Neural cell (in vitro differentiated cells): ENCODE data around the gene TSPAN18. TPM values are rescaled to one million over a fixed set of nuclear protein-coding genes. Genes with fewer than 3 reads are reported as not detected.

Source experiments
- H2AFZ ChIP-seq: fragments of 200-600, 300-800 bp; sonication (generic), shearing (Covaris generic); 2 replicates; pipeline ENCODE4 v1.6.0; 2014; ENCODE audit warnings: low read depth, mild to moderate bottlenecking, antibody characterized with exemption, low read length, moderate library complexity
- H3F3A ChIP-seq: fragments of 200-600 bp; shearing (Covaris generic); 2 replicates; pipeline ENCODE4 v1.6.1; 2016; ENCODE audit warnings: mild to moderate bottlenecking, moderate library complexity, mixed read lengths, antibody characterized with exemption, low read length; ENCODE audit not compliant: insufficient read depth, poor library complexity, severe bottlenecking
- H3K27ac ChIP-seq: fragments of 200-600, 300-800 bp; sonication (generic), shearing (Covaris generic); 2 replicates; pipeline ENCODE4 v1.5.1; 2014; ENCODE audit warnings: mild to moderate bottlenecking, low read length, moderate library complexity
- H3K27me3 ChIP-seq: fragments of 300-800, 200-600 bp; sonication (generic), shearing (Covaris generic); 2 replicates; pipeline ENCODE4 v1.6.0; 2014; ENCODE audit warnings: mild to moderate bottlenecking, low read depth, low read length, moderate library complexity; ENCODE audit not compliant: insufficient read depth
- H3K36me3 ChIP-seq: fragments of 300-800, 200-600 bp; sonication (generic), shearing (Covaris generic); 2 replicates; pipeline ENCODE4 v1.5.1; 2014; ENCODE audit warnings: mild to moderate bottlenecking, antibody characterized with exemption, low read length, moderate library complexity; ENCODE audit not compliant: insufficient read depth
- H3K4me2 ChIP-seq: fragments of 300-800, 200-600 bp; sonication (generic), shearing (Covaris generic); 2 replicates; pipeline ENCODE4 v1.6.0; 2014; ENCODE audit warnings: mild to moderate bottlenecking, low read length
- H3K4me3 ChIP-seq: fragments of 300-800, 200-600 bp; sonication (generic), shearing (Covaris generic); 2 replicates; pipeline ENCODE4 v1.5.1; 2014; ENCODE audit warnings: mild to moderate bottlenecking, low read length, moderate library complexity
- H3K79me2 ChIP-seq: fragments of 200-600 bp; shearing (Covaris generic); replicated peaks from 2 replicates; pipeline ENCODE4 v1.6.0; 2014; ENCODE audit warnings: mild to moderate bottlenecking, low read length, moderate library complexity; ENCODE audit not compliant: insufficient read depth
- H3K9ac ChIP-seq: fragments of 300-800, 200-600 bp; sonication (generic), shearing (Covaris generic); 2 replicates; pipeline ENCODE4 v1.6.1; 2016; ENCODE audit warnings: mild to moderate bottlenecking, low read length, mixed read lengths
- H3K9me2 ChIP-seq: fragments of 200-600 bp; shearing (Covaris generic); 2 replicates; pipeline ENCODE4 v1.6.1; 2016; ENCODE audit warnings: mild to moderate bottlenecking, low read length, mixed read lengths; ENCODE audit not compliant: insufficient read depth
- H3K9me3 ChIP-seq: fragments of 200-600, 300-800 bp; sonication (generic), shearing (Covaris generic); 2 replicates; pipeline ENCODE4 v1.6.1; 2016; ENCODE audit warnings: mild to moderate bottlenecking, mixed run types, low read length, moderate library complexity, mixed read lengths
- H4K20me1 ChIP-seq: fragments of 200-600 bp; shearing (Covaris generic); 2 replicates; pipeline ENCODE4 v1.6.1; 2016; ENCODE audit warnings: mild to moderate bottlenecking, mixed run types; ENCODE audit not compliant: insufficient read depth
- EP300 ChIP-seq: fragments of 450-650 bp; conservative IDR thresholded peaks from 2 replicates; pipeline ENCODE4 v1.6.1; 2014; ENCODE audit warnings: antibody characterized with exemption, mild to moderate bottlenecking, moderate library complexity; ENCODE audit not compliant: poor library complexity, severe bottlenecking
- EZH2 ChIP-seq: fragments of 200-600, 300-800 bp; shearing (Covaris generic), sonication (generic); IDR thresholded peaks from 2 replicates; pipeline ENCODE4 v1.6.1; 2014; ENCODE audit warnings: antibody characterized with exemption, low read length, borderline replicate concordance, mild to moderate bottlenecking; ENCODE audit not compliant: insufficient read depth, poor library complexity, severe bottlenecking
- MXI1 ChIP-seq: fragments of 450-650 bp; conservative IDR thresholded peaks from 2 replicates; pipeline ENCODE4 v1.6.1; 2014; ENCODE audit warnings: antibody characterized with exemption, mild to moderate bottlenecking; ENCODE audit not compliant: poor library complexity, severe bottlenecking
- POLR2AphosphoS5 ChIP-seq: IDR thresholded peaks from 2 replicates; pipeline ENCODE4 v1.6.1; 2012
- RAD21 ChIP-seq: fragments of 450-650 bp; conservative IDR thresholded peaks from 2 replicates; pipeline ENCODE4 v1.6.1; 2014; ENCODE audit warnings: antibody characterized with exemption, mild to moderate bottlenecking, moderate library complexity
- SMC3 ChIP-seq: fragments of 450-650 bp; conservative IDR thresholded peaks from 2 replicates; pipeline ENCODE4 v1.6.1; 2014; ENCODE audit warnings: antibody characterized with exemption, mild to moderate bottlenecking, moderate library complexity; ENCODE audit not compliant: poor library complexity
- TAF1 ChIP-seq: IDR thresholded peaks from 2 replicates; pipeline ENCODE4 v1.6.1; 2012; ENCODE audit warnings: low read depth
- polyA plus RNA-seq: library from polyadenylated mRNA; depleted of rRNA; stranded (reverse); fragments of >200 nt; gene quantifications from 2 replicates; pipeline ENCODE4 v1.2.3, GENCODE V29; 2014
- TF ChIP-seq, protein P1 (sequence below): IDR thresholded peaks from 2 replicates; pipeline ENCODE4 v1.6.1; 2012; ENCODE audit warnings: borderline replicate concordance
- TF ChIP-seq, protein P2 (sequence below): fragments of 450-650 bp; IDR thresholded peaks from 2 replicates; pipeline ENCODE4 v1.5.1; 2014; ENCODE audit warnings: antibody characterized with exemption, mild to moderate bottlenecking, moderate library complexity; ENCODE audit not compliant: poor library complexity, severe bottlenecking

The TSPAN18 gene
- polyA plus RNA-seq, 1 donor from 2014 or later = 8.4 TPM

DNA sequence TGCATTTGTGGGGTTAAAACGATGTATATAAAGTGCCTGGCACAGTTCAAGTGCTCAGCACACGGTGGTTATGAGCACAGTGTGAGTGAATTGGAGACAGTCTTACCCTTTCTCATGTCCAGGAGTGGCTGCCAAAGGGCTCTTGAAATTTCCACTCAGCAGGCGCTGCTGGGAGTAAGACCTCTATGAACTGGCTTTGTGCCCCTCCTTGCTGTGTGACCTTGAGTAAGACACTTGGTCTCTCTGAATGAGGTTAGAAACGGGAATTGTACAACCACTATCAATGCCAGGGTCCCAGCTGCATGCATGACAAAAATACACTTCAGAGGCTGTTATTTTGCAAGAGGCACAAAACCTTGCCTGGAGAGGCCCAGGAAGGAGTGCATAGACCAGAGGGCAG, 86.6 kb downstream of the TSPAN18 start:
- Histone ChIP-seq H3K4me3 (no peak overlapping the region), H3K9me3 (no peaks in the 10 kb centered on the region), H3K9me2 (no peaks in the 10 kb centered on the region), H2AFZ (no peak overlapping the region), H3K9ac (no peak overlapping the region), H4K20me1 (no peaks in the 10 kb centered on the region), H3K27ac (no peak overlapping the region), H3F3A (no peaks in the 10 kb centered on the region), H3K4me2 (no peak overlapping the region), H3K27me3 (no peaks in the 10 kb centered on the region), H3K36me3 (no peaks in the 10 kb centered on the region), H3K79me2 (peaks cover 7% of the 10 kb centered on the region)
- TF ChIP-seq, protein P1, sequence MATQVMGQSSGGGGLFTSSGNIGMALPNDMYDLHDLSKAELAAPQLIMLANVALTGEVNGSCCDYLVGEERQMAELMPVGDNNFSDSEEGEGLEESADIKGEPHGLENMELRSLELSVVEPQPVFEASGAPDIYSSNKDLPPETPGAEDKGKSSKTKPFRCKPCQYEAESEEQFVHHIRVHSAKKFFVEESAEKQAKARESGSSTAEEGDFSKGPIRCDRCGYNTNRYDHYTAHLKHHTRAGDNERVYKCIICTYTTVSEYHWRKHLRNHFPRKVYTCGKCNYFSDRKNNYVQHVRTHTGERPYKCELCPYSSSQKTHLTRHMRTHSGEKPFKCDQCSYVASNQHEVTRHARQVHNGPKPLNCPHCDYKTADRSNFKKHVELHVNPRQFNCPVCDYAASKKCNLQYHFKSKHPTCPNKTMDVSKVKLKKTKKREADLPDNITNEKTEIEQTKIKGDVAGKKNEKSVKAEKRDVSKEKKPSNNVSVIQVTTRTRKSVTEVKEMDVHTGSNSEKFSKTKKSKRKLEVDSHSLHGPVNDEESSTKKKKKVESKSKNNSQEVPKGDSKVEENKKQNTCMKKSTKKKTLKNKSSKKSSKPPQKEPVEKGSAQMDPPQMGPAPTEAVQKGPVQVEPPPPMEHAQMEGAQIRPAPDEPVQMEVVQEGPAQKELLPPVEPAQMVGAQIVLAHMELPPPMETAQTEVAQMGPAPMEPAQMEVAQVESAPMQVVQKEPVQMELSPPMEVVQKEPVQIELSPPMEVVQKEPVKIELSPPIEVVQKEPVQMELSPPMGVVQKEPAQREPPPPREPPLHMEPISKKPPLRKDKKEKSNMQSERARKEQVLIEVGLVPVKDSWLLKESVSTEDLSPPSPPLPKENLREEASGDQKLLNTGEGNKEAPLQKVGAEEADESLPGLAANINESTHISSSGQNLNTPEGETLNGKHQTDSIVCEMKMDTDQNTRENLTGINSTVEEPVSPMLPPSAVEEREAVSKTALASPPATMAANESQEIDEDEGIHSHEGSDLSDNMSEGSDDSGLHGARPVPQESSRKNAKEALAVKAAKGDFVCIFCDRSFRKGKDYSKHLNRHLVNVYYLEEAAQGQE = no peak
- TF ChIP-seq POLR2AphosphoS5 (no peak), MXI1 (no peak), SMC3 (no peak), TAF1 (no peak), EZH2 (no peak), EP300 (no peak), RAD21 (no peak)
- TF ChIP-seq, protein P2, sequence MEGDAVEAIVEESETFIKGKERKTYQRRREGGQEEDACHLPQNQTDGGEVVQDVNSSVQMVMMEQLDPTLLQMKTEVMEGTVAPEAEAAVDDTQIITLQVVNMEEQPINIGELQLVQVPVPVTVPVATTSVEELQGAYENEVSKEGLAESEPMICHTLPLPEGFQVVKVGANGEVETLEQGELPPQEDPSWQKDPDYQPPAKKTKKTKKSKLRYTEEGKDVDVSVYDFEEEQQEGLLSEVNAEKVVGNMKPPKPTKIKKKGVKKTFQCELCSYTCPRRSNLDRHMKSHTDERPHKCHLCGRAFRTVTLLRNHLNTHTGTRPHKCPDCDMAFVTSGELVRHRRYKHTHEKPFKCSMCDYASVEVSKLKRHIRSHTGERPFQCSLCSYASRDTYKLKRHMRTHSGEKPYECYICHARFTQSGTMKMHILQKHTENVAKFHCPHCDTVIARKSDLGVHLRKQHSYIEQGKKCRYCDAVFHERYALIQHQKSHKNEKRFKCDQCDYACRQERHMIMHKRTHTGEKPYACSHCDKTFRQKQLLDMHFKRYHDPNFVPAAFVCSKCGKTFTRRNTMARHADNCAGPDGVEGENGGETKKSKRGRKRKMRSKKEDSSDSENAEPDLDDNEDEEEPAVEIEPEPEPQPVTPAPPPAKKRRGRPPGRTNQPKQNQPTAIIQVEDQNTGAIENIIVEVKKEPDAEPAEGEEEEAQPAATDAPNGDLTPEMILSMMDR = no peak

DNA sequence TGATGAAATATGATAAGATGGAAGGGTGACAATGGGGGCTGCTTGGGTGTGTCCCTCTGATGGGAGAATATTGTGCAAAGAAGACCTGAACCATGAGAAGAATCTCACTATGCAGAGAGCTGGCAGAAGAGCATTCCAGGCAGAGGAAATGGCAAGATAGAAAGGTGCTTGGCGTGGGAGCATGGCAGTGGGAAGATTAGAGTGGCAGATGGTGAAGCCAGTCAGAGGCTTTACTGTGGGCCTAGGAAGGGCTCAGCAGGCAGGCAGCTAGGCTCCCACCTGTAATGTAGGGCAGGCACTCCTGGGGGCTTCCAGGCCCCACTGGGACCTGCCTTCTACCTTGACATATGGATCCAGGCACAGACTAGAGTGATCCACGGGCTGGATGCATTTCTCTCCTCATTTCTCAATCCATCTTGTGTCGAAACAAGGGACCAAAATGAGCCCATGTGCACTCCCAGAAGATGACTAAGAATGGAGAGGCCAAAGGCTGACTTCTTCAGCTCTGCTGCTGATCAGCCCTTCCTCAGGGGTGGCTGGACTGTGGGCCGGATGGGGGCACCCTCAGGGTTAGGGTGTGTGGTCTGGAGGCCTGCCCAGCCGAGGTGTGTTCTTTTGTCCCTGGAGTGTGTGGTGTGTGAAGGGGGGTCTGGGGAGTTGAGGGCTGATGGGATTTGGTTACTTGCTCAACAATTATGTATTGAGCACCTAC, 88.3 kb downstream of the TSPAN18 start:
- no peak overlapping the region for H3K4me3 ChIP-seq
- no peaks in the 10 kb centered on the region for H3K36me3 ChIP-seq
- TF ChIP-seq, protein P1 = no peak
- TF ChIP-seq EZH2 = no peak
- TF ChIP-seq EP300 = no peak
- no peak for TF ChIP-seq SMC3
- no peak overlapping the region for H3K9ac ChIP-seq
- H3K79me2 ChIP-seq = peaks cover 7% of the 10 kb centered on the region
- no peaks in the 10 kb centered on the region for H3K27me3 ChIP-seq
- no peak overlapping the region for H3K27ac ChIP-seq
- H3K4me2 ChIP-seq = no peak overlapping the region
- H3K9me2 ChIP-seq = no peaks in the 10 kb centered on the region
- H3K9me3 ChIP-seq = no peaks in the 10 kb centered on the region
- H4K20me1 ChIP-seq = no peaks in the 10 kb centered on the region
- no peaks in the 10 kb centered on the region for H3F3A ChIP-seq
- H2AFZ ChIP-seq = no peak overlapping the region
